Hippocampal formation (tissue), 2 donors: ENCODE measurements around the gene PHLPP2.

ENCODE experiments used
- DNase-seq, 2 donors: peaks; one replicate each; lab custom pipeline; 2025; lab: John Stamatoyannopoulos, UW

Gene PHLPP2

DNA sequence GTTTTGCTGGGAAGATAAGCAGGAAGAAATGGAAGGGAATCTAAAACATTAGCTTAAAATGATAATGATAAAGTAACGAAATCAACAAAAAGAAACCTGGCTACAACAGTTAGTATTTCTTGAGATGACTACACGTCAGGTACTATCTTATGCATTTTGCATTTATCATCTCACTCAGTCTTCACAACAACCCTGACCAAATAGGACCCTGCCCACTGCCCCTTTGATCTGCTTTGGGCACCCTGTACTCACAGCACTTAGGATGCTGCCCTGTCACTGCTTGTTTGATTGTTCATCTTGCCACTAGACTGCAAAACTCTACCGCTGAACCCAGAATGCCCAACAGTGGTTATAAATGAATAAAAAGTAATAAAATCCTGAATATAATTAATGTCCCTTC, 53.3 kb downstream of the PHLPP2 start:
- no peak for DNase-seq

DNA sequence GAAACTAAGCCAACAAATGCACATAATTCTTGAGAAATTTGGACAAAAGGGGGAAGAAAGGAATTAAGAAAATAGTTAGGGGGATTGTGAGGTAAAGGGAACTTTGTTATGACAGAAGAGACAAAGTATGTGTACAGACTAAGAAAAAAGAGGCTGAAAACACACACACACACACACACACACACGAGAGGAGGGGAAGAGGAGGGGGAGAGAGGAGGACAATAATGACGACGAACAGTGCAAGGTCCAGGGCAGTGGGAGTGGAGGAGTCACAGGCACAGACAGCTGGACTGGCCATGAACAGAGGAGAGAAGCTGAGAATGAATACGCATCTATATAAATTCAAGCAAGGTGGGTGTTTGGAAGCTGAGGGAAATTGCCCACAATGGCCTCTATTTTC, 54.0 kb downstream of the PHLPP2 start:
- no peak for DNase-seq

DNA sequence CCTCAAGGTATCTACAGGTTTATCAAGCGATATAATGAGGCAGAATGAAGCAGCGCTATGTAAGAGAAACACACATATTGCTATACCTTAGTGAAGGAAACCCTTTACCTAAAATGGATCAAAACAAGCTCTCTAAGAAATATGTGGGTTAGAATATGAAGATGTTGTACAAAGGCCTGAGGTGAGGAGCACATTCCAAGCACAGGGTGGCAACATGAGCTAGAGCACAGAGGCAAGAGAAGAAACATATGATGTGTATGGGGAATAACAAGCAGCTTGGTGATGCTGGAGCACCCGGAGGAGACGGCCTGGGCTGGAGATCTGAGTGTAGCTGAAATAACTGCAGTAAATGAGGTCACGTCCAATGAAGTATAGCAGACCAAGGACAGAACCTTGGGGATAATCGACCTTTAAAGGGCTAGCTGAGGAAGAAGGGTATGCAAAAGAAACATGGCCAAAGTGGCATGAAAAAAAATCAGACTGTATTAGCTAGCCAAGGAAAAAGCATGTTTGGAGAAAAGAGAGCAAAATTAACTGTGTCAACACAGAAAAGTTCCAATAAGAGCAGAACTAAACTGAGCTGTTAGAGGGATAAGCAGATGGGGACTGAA, 54.5 kb downstream of the PHLPP2 start:
- no peak for DNase-seq

DNA sequence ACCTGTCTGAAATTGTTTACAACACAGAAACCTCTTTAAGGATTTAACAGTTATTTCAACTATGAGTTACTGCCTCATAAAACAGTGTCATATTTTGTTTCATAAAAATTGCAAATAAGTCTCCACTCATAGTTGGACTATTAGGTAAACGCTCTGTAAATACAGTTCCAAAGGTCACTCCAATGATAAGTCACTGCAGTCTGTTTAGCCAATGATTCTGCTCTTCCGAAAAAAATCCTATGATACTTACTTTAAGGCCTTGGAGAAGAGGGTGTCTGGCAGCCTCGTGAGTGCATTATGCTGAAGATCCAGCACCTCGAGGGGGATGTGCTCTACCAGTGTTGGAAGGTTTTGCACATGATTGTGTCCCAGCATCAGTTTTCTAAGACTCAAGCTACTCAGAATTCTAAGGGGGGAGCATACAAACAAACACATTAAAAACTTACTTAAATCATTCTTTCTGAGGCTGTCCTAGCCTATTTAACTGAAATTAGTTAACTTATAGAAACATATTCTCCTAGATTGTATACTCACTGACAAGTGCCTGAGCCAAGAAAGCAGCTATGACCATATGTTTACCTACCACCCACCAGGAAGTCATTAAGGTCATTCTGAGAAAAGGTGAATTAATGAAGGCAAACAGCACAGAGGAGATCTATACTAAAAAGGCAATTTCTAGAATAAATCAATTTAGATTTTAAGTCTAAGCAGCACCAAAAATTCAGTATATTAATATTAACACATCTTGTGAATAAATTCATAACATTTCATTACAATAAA, 57.4 kb downstream of the PHLPP2 start:
- DNase-seq, result no peak

DNA sequence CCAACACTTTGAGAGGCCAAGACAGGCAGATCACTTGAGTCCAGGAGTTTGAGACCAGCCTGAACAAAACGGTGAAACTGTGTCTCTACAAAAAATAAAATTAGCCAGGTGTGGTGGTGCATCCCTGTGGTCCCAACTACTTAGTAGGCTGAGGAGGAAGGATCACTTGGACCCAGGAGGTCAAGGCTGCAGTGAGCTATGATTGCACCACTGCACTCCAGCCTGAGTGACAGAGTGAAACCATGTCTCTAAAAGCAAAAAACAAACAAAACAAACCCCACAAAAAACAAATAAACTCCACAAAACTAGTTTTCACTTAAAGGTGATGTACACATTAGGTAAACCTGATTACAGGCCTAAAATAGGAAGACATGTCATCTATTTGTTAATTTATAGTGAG, 58.2 kb downstream of the PHLPP2 start:
- DNase-seq, result no peak

DNA sequence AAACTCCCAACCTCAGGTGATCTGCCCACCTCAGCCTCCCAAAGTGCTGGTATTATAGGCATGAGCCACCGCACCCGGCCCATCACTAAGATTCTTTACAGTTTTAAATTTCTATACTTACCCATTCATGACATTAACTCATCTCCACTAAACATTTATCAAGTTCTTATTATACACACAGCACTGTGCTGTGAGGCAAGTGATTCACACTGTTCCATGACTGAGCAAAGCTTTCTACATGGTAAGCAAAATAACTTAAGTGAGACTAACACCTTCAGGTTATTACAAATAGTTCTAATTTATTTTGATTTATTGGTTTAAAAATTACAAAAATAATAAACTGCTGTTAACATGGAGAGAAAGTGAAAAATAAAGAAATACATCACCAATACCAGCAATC, 65.0 kb downstream of the PHLPP2 start:
- no peak for DNase-seq

DNA sequence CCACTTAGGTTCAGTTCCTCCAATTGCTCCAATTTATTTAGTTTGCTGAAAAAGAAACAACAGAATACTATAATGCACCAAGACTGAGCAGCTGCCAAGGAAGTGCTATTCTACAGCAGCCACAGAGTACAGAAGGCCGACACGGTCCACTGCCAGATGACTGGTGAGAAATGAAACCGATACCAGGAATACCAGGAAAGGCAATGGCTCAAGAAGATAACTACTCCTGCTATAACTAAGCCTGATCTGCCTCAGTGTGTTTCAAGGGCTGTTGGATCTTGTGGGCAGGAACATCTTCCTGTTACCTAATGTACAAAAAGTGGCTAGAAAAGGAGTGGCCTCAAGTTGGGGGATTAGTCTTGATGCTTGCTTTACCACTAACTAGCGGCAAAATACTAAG, 65.7 kb downstream of the PHLPP2 start:
- no peak for DNase-seq

DNA sequence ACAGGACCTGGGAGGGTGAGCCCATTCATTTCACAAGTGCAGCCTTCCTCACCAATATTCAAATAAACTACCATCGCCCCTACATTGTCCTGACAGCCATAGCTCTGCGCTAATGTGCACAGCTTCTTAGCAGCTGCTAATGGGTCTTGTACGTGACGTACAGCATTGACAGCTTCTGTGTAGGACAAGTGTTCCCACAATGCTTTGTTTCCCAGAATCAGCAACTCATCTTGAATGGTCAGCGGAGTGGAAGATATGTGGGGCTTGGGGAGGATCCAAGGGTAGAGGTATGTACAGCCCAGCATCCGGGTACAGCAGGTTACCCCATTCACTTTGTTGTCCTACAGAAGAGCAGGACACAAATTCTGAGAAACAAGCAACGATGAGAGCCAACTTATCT, 74.8 kb downstream of the PHLPP2 start:
- no peak for DNase-seq

DNA sequence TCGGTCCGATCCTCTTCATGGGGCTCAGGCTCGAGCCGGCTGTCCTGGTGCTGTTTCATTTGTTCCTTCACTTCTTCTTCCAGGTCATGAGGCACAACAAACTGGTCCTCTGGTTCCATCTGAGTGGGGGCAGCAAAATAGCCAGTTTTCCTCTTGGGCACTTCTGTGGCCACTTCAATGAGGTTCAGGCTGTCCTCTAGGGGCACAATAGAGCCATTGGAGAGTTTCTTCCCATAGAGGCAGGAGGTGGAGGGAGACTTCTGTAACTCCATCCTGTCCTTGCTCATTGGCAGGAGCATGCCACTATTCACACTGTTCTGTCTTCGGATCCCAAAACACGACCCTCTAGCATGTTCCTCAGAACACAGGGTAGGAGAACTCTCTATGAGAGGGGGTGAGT, 75.6 kb downstream of the PHLPP2 start:
- DNase-seq, result no peak

DNA sequence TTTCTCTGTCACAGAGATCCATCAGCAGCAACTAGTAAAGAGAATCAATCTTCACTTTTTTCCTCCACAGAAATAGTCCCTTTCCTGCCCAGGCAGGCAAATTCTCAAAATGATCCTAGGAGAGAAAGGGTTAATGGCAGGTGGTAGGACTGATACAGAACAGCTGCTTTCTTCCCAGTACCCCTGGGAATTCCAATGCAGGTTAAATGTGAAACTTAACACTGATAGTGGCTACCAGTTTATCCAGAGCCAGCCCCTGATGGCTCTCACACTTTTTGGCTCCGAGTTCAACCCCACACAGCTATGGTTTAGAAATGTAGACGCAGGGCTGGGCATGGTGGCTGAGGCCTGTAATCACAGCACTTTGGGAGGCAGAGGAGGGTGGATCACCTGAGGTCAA, 76.3 kb downstream of the PHLPP2 start:
- no peak for DNase-seq

DNA sequence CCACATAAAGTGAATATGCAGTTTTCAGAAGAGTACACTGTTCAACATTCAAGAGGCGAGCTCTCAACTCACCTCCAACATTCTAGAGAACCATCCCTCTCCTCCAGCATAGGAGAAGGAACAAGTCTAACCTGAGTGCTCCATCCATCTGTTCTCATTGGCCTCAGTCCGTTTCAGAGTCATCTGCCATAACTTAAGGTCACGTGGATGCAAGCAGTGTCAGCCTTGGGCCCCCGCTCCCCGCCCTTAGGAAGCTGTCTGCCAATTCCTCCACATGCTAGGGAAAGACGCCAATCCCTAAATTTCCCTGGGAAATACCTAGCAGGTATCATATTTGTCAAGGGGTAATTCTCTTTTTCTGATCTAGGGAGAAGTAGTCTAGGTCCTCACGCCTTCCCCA, 77.1 kb downstream of the PHLPP2 start:
- no peak for DNase-seq

DNA sequence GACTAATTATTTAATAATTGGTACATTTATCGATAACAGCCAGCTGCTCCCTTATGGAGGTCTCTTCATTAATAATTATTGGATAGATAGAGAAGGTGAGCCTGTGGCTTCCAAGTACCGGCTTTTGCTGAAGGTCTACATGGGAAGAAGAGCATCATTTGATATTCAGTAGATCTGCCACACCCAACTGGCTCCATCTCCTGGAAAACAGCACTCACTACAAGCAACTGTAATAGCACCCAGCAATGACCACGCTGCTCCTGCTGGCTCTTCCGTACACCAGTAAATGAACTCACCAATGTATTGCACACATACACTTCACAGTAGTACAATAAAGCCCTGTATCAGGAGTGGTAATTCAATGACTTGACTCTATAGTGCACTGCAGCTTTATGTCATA, 79.1 kb downstream of the PHLPP2 start:
- DNase-seq, result no peak

DNA sequence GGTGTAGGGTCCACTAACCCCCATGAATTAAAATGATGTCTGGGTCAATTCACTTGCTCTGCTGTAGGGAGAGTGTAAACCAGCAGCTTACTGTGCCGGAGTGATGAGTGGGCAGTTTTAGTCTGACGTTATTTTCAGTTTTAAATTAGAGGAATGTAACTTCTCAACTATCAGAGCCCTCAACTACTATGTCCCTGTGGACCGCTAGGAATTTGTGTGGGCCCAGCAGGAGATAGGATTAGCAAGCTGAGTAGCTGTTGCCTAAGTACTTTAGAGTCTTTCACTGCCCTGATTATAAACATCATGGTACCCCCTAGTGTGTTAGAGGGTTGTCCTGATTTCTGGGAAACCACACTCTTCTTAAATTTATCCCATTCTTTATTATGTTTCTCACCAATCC, 87.1 kb downstream of the PHLPP2 start:
- no peak for DNase-seq

DNA sequence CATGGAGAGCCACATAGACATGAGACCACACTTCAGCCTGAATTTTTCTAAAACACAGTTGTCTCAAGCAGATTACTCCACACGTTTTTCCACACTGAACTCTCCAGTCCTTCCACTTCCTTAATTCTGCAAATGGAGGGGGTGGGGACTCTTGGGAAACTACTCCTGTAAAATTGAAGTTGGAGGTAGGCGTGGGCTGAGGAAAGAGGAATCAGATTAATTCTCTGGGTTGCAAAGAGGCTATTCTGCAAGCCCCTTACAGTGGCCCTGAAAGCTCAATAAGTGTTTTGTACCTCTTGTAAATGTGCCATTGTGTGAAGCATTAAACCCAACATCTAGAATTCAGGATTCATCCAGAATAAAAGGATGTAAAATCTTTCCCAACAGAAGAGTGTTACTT, 88.9 kb downstream of the PHLPP2 start:
- no peak for DNase-seq

DNA sequence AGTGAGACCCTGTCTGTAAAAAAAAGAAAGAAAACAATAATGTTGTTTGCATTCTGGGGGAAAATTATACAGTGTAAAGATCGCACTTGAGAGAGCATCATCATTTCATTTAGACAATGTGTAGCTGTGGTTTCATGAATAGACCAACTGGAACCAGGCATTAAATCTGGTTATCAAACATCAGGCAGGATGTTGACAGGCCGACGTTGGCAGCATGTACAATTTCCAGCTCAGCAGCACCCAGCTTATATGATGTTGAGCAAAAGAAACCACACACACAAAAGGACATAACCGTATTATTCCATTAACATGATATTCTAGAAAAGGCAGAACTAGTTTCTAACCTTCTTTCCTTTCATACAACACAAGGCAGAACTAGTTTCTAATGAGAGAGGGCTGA, 92.7 kb downstream of the PHLPP2 start:
- no peak for DNase-seq

DNA sequence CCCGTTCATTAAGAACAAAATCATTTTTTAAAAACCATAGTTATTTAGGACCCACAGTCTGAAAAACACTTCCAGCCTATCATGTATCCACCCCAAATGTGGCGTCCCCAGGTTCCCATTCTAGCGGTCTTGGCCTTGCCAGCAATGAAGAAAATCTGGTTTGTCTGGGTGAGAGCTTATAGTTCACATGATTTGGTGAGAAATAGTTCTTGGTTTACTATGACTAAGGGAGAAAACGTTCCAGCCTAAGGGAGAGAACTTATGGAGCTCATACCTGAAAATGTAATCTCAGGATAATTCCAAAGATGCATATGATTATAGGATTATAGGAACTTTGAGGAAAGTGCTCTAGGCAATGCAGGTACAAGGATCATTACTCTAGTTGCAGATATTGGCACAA, 93.7 kb downstream of the PHLPP2 start:
- no peak for DNase-seq

DNA sequence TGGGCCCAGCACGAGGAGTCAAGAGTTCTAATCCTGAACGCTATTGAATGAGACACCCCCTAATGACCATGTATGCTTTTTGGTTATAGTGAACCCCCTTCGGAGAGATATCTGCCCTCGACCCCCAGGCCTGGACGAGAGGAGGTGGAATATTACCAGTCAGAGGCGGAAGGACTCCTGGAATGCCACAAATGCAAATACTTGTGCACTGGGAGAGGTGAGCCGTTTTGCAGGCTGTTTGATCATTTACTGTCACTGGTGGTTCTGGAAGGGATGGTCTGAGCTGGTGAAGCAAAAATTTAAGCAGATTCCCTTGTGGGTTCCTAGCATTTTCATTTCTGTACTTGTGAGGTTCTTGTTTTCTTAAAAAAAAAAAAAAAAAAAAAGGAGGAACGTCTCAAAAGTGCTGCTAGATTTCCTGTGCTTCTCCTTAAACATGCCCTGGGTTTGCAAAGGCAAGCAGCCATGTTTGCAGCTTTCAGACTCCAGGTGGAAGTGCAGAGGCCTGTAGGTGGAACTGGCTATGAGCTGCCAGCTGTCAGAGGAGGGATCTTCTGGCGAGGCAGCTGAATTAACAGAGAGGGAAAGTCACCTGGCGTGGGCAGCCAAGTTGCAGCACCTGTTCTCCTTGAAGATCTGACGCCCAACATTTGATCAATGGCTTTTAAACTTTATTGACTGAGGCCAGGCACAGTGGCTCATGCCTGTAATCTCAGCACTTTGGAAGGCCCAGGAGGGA, 95.1 kb downstream of the PHLPP2 start:
- no peak for DNase-seq

DNA sequence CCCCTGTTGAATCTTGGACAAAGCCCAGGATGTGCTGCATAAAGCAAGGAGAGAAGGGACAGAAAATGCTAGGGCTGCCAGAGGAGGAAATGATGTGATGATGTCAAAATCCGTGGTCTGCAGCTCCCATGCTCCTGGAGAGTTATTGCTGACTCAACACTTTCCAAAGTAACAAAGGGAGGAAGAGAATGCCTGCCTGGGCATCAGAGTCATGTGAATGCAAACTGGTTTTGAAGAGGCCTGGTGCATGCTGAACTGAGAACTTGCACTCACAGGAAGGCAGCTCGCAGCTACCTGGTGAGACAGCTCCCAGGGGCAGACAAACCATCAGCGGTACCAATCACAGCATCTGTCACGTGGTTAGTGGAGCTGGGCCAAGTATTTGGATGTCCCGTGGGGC, 95.7 kb downstream of the PHLPP2 start:
- no peak for DNase-seq

DNA sequence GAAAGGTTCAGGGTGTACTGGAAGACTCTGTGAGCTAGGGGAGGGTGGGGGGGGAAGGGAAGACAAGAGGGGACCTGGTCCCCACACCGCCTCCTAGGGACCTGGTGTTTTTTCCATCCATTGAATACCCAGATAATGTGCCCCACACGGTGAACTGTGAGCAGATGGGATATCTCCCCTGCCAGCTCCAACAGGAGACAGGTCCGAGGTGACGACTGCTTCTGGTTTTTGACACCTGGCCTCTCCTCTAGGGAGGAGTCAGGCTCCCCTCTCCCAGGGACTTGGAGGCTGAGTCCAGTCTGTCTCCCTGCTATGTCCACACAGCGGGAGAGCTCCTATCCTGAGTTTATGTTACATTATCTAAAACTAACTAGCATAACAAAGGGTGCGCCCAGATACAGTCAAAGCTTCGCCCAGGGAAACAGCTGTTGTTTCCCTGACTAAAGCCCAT, 96.7 kb downstream of the PHLPP2 start:
- no peak for DNase-seq

DNA sequence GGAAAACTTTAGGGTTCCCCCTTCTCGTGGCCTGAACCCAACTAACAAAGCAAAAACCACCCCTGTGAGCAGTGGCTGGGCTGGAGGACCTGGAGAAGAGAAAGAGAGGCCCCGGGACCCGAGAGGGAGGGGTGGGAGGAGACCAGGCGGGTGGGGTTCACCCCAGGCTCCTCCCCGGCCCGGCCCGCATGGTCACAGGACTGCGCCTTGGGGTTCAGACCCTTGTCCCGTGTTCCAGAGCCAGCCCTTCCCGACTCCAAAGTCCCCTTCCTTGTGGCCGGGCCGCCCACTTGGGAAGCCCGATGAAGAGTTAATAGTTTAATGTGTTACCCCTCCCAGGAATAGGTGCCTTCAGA, 97.7 kb downstream of the PHLPP2 start:
- DNase-seq, result no peak

DNA sequence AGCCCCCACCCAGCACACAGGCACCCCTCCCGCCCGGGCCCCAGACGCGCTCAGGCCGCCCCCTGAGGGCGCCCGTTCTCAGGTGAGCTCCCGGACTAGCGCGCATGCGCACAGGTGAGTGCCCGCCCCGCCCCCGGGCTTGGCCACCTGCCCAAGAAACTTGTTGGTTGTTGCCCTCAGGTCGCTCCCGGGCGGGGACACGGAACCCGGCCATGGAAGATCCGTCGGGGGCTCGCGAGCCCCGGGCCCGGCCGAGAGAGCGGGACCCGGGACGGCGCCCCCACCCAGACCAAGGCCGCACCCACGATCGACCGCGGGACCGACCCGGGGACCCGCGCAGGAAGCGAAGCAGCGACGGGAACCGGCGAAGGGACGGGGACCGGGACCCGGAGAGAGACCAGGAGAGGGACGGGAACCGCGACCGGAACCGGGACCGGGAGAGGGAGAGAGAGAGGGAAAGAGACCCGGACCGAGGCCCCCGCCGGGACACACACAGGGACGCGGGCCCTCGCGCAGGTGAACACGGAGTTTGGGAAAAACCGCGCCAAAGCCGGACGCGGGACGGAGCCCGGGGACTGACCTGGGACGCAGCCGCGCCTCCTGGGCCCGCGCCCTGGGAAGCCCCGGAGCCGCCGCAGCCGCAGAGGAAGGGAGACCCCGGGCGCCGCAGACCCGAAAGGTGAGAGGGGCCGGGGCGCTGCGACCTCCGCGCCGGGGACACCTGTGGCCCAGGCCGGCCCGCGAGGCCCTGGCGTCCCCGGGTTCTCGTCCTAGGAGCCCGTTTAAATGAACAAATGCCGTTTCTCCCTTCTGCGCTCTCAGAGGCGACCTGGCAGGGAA, 98.3 kb downstream of the PHLPP2 start, which contains the start of gene MARVELD3:
Gene MARVELD3 (plus strand): TSS at position 167 of the 840 bp plus-strand sequence. CDS start 46 bp downstream, at position 213.
- no peak for DNase-seq
